H9 (cell line): Measurements from ENCODE around the gene ST6GALNAC3. TPM values are rescaled to one million over a fixed set of nuclear protein-coding genes. Genes with fewer than 3 reads are reported as not detected.

Source experiments
- DNase-seq: peaks from one replicate; pipeline ENCODE4 v3.0.0-alpha.2; 2017
- H2AFZ ChIP-seq: one replicate; pipeline ENCODE4 v1.6.1; 2013; ENCODE audit warnings: mild to moderate bottlenecking, low read length, control low read depth, moderate library complexity
- H2AK5ac ChIP-seq: 2 replicates; pipeline ENCODE4 v1.6.1; 2013; ENCODE audit warnings: low read length, control low read depth, mixed read lengths; ENCODE audit not compliant: insufficient read length
- H2BK120ac ChIP-seq: one replicate; pipeline ENCODE4 v1.6.1; 2013; ENCODE audit warnings: low read depth, mild to moderate bottlenecking, low read length, control low read depth, inconsistent platforms; ENCODE audit not compliant: poor library complexity, severe bottlenecking
- H2BK12ac ChIP-seq: 2 replicates; pipeline ENCODE4 v1.6.1; 2013; ENCODE audit warnings: low read length, control low read depth, mixed read lengths, low read depth; ENCODE audit not compliant: insufficient read length
- H2BK15ac ChIP-seq: 2 replicates; pipeline ENCODE4 v1.6.1; 2013; ENCODE audit warnings: low read depth, low read length, control low read depth
- H2BK20ac ChIP-seq: one replicate; pipeline ENCODE4 v1.6.1; 2013; ENCODE audit warnings: low read depth, mild to moderate bottlenecking, low read length, control low read depth, inconsistent platforms; ENCODE audit not compliant: poor library complexity, severe bottlenecking
- H2BK5ac ChIP-seq: 2 replicates; pipeline ENCODE4 v1.6.1; 2013; ENCODE audit warnings: low read length, control low read depth, mixed read lengths; ENCODE audit not compliant: insufficient read length
- H3K14ac ChIP-seq: 2 replicates; pipeline ENCODE4 v1.6.1; 2013; ENCODE audit warnings: low read length, control low read depth; ENCODE audit not compliant: insufficient read depth
- H3K18ac ChIP-seq: 2 replicates; pipeline ENCODE4 v1.6.1; 2013; ENCODE audit warnings: low read depth, mild to moderate bottlenecking, mixed read lengths, low read length, control low read depth; ENCODE audit not compliant: insufficient read length
- H3K23ac ChIP-seq: 2 replicates; pipeline ENCODE4 v1.6.1; 2013; ENCODE audit warnings: low read length, control low read depth, mixed read lengths, low read depth; ENCODE audit not compliant: insufficient read length
- H3K23me2 ChIP-seq: 2 replicates; pipeline ENCODE4 v1.6.1; 2013; ENCODE audit warnings: low read depth, mild to moderate bottlenecking, mixed read lengths, low read length, control low read depth; ENCODE audit not compliant: insufficient read length, poor library complexity, severe bottlenecking
- H3K27ac ChIP-seq: 2 replicates; pipeline ENCODE4 v1.5.1; 2013; ENCODE audit warnings: low read length, control low read depth, mixed read lengths, low read depth; ENCODE audit not compliant: insufficient read length
- H3K27me3 ChIP-seq: 2 replicates; pipeline ENCODE4 v1.6.1; 2013; ENCODE audit warnings: low read length, control low read depth, inconsistent platforms; ENCODE audit not compliant: insufficient read depth
- H3K4ac ChIP-seq: 2 replicates; pipeline ENCODE4 v1.6.1; 2013; ENCODE audit warnings: low read depth, mild to moderate bottlenecking, control low read depth, inconsistent platforms, low read length, moderate library complexity
- H3K4me1 ChIP-seq: 2 replicates; pipeline ENCODE4 v1.6.1; 2013; ENCODE audit warnings: low read length, control low read depth, inconsistent platforms; ENCODE audit not compliant: insufficient read depth
- H3K4me2 ChIP-seq: 2 replicates; pipeline ENCODE4 v1.6.1; 2013; ENCODE audit warnings: low read length, control low read depth, mixed read lengths; ENCODE audit not compliant: insufficient read length, insufficient read depth
- H3K56ac ChIP-seq: 2 replicates; pipeline ENCODE4 v1.6.1; 2013; ENCODE audit warnings: low read depth, mild to moderate bottlenecking, mixed read lengths, low read length, control low read depth; ENCODE audit not compliant: insufficient read length
- H3K79me1 ChIP-seq: 2 replicates; pipeline ENCODE4 v1.6.1; 2013; ENCODE audit warnings: low read depth, mild to moderate bottlenecking, moderate library complexity, low read length, control low read depth, inconsistent platforms; ENCODE audit not compliant: insufficient read depth, poor library complexity, severe bottlenecking
- H3K79me2 ChIP-seq: 2 replicates; pipeline ENCODE4 v1.6.1; 2013; ENCODE audit warnings: low read length, control low read depth, inconsistent platforms; ENCODE audit not compliant: insufficient read depth
- H3K9ac ChIP-seq: 2 replicates; pipeline ENCODE4 v1.6.1; 2013; ENCODE audit warnings: low read length, control low read depth, mixed read lengths; ENCODE audit not compliant: insufficient read length; ENCODE audit errors: extremely low read depth
- H3K9me3 ChIP-seq: one replicate; pipeline ENCODE4 v1.6.1; 2013; ENCODE audit warnings: low read depth, low read length, inconsistent platforms; ENCODE audit not compliant: control insufficient read depth
- H3T11ph ChIP-seq: one replicate; pipeline ENCODE4 v1.6.1; 2013; ENCODE audit warnings: mild to moderate bottlenecking, low read length, control low read depth, inconsistent platforms
- H4K20me1 ChIP-seq: one replicate; pipeline ENCODE4 v1.6.1; 2013; ENCODE audit not compliant: control insufficient read depth, insufficient read length, insufficient read depth
- H4K5ac ChIP-seq: 2 replicates; pipeline ENCODE4 v1.6.1; 2013; ENCODE audit warnings: low read depth, mild to moderate bottlenecking, mixed read lengths, low read length, control low read depth; ENCODE audit not compliant: insufficient read length
- H4K8ac ChIP-seq: replicated peaks from 2 replicates; pipeline ENCODE4 v1.6.1; 2013; ENCODE audit warnings: low read length, control low read depth, mixed read lengths, low read depth; ENCODE audit not compliant: insufficient read length
- H4K91ac ChIP-seq: 2 replicates; pipeline ENCODE4 v1.6.1; 2013; ENCODE audit warnings: low read depth, mild to moderate bottlenecking, moderate library complexity, mixed read lengths, low read length, control low read depth; ENCODE audit not compliant: insufficient read length
- H3K27ac Mint-ChIP-seq, 3 experiments: 2 replicates in 2 of 3; 3 replicates in 1 of 3; pipeline ENCODE4 v1.8.0; 2020 to 2021; ENCODE audit warnings: mixed read lengths in 3 of 3, mild to moderate bottlenecking in 1 of 3, moderate library complexity in 1 of 3
- H3K27me3 Mint-ChIP-seq: 2 replicates; pipeline ENCODE4 v1.8.0; 2021; ENCODE audit warnings: low read depth, mild to moderate bottlenecking, moderate library complexity, mixed read lengths
- H3K36me3 Mint-ChIP-seq, 3 experiments: 2 replicates in 2 of 3; 3 replicates in 1 of 3; pipeline ENCODE4 v1.8.0; 2020 to 2021; ENCODE audit warnings: low read depth in 3 of 3, mixed read lengths in 3 of 3; ENCODE audit not compliant: insufficient read depth in 1 of 3
- H3K4me1 Mint-ChIP-seq, 2 experiments: 2 replicates each; pipeline ENCODE4 v1.8.0; 2020; ENCODE audit warnings: mixed read lengths in 2 of 2
- H3K4me3 Mint-ChIP-seq, 2 experiments: 2 replicates in 1 of 2; 3 replicates in 1 of 2; pipeline ENCODE4 v1.8.0; 2020 to 2021; ENCODE audit warnings: mild to moderate bottlenecking in 2 of 2, mixed read lengths in 2 of 2, moderate library complexity in 1 of 2
- H3K9me3 Mint-ChIP-seq, 2 experiments: 2 replicates in 1 of 2; 3 replicates in 1 of 2; pipeline ENCODE4 v1.8.0; 2020; ENCODE audit warnings: mild to moderate bottlenecking in 2 of 2, mixed read lengths in 2 of 2, moderate library complexity in 1 of 2
- WGBS: extraction: QIAGEN DNeasy Blood & Tissue Kit; methylation state at CpG from one replicate; pipeline ENCODE4 v1.1.7; 2013; ENCODE audit warnings: missing lambda C conversion rate, low lambda C conversion rate, mixed read lengths; ENCODE audit not compliant: insufficient read length; ENCODE audit errors: extremely low coverage; 5-methylcytosine and 5-hydroxymethylcytosine counted together
- total RNA-seq: library from RNA; stranded (reverse); gene quantifications from 2 replicates; pipeline ENCODE4 v1.2.1, GENCODE V29; 2021
- TF ChIP-seq, protein P1 (sequence below): fragments of 200-600 bp; sonication (generic); conservative IDR thresholded peaks from 3 replicates; pipeline ENCODE4 v1.8.0; 2021; ENCODE audit warnings: antibody characterized with exemption, mild to moderate bottlenecking

The ST6GALNAC3 gene
- total RNA-seq, 1 experiment from 2014 or later, result 11.2 TPM

DNA sequence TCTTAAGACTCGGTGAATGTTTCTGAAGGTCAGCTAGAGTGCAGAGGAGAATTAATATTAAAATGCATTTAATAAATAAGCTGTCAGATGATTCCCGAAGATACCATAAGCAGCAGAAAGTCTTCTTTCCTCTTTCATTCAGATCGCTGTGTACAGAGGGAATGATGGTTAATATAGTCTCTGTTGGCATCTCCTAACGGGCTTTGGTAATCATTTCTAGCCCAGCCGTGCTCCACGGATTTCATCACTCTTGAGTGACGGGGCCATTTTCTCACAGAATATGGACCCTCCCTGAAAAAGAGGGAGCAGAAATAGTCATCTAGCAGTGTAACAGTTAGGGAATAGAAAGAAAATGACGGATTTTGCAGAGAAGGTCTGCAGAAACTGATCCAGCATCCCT, 103.1 kb downstream of the ST6GALNAC3 start:
- Histone ChIP-seq H3K27me3 (no peaks in the 10 kb centered on the region), H4K8ac (no peak overlapping the region), H3K23me2 (no peaks in the 10 kb centered on the region), H3K56ac (no peak overlapping the region), H3K79me2 (no peaks in the 10 kb centered on the region), H2BK15ac (no peak overlapping the region), H2AFZ (no peak overlapping the region), H3K4me2 (no peak overlapping the region), H2BK120ac (no peak overlapping the region), H4K20me1 (no peaks in the 10 kb centered on the region), H3K4me1 (no peaks in the 10 kb centered on the region), H3K79me1 (peaks cover 2% of the 10 kb centered on the region), H3K14ac (no peak overlapping the region), H3K23ac (no peak overlapping the region), H2AK5ac (no peak overlapping the region), H4K91ac (no peak overlapping the region), H3T11ph (no peak overlapping the region), H2BK12ac (no peak overlapping the region), H3K27ac (no peak overlapping the region), H2BK5ac (no peak overlapping the region), H3K4ac (no peak overlapping the region), H2BK20ac (no peak overlapping the region), H3K9ac (no peak overlapping the region), H3K9me3 (no peaks in the 10 kb centered on the region), H3K18ac (no peak overlapping the region), H4K5ac (no peak overlapping the region)
- H3K4me1 Mint-ChIP-seq, result peaks cover 8 to 13% of the 10 kb centered on the region in 2 experiments
- TF ChIP-seq, protein P1, sequence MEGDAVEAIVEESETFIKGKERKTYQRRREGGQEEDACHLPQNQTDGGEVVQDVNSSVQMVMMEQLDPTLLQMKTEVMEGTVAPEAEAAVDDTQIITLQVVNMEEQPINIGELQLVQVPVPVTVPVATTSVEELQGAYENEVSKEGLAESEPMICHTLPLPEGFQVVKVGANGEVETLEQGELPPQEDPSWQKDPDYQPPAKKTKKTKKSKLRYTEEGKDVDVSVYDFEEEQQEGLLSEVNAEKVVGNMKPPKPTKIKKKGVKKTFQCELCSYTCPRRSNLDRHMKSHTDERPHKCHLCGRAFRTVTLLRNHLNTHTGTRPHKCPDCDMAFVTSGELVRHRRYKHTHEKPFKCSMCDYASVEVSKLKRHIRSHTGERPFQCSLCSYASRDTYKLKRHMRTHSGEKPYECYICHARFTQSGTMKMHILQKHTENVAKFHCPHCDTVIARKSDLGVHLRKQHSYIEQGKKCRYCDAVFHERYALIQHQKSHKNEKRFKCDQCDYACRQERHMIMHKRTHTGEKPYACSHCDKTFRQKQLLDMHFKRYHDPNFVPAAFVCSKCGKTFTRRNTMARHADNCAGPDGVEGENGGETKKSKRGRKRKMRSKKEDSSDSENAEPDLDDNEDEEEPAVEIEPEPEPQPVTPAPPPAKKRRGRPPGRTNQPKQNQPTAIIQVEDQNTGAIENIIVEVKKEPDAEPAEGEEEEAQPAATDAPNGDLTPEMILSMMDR, result no peak
- no peak overlapping the region for H3K4me3 Mint-ChIP-seq
- no CpG with 5 or more reads among the region's 8 CpGs for WGBS
- peaks cover 2 to 6% of the 10 kb centered on the region in 2 experiments; a peak in 3 of 5 replicates for H3K9me3 Mint-ChIP-seq
- H3K27me3 Mint-ChIP-seq, result no peaks in the 10 kb centered on the region
- peaks cover 5 to 10% (median 6%) of the 10 kb centered on the region in 3 experiments; a peak in 6 of 7 replicates for H3K36me3 Mint-ChIP-seq
- DNase-seq, result no peak
- no peak overlapping the region for H3K27ac Mint-ChIP-seq
